Measurements from ENCODE around the gene MPPED1.

The MPPED1 gene, protein sequence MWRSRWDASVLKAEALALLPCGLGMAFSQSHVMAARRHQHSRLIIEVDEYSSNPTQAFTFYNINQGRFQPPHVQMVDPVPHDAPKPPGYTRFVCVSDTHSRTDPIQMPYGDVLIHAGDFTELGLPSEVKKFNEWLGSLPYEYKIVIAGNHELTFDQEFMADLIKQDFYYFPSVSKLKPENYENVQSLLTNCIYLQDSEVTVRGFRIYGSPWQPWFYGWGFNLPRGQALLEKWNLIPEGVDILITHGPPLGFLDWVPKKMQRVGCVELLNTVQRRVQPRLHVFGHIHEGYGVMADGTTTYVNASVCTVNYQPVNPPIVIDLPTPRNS

DNA sequence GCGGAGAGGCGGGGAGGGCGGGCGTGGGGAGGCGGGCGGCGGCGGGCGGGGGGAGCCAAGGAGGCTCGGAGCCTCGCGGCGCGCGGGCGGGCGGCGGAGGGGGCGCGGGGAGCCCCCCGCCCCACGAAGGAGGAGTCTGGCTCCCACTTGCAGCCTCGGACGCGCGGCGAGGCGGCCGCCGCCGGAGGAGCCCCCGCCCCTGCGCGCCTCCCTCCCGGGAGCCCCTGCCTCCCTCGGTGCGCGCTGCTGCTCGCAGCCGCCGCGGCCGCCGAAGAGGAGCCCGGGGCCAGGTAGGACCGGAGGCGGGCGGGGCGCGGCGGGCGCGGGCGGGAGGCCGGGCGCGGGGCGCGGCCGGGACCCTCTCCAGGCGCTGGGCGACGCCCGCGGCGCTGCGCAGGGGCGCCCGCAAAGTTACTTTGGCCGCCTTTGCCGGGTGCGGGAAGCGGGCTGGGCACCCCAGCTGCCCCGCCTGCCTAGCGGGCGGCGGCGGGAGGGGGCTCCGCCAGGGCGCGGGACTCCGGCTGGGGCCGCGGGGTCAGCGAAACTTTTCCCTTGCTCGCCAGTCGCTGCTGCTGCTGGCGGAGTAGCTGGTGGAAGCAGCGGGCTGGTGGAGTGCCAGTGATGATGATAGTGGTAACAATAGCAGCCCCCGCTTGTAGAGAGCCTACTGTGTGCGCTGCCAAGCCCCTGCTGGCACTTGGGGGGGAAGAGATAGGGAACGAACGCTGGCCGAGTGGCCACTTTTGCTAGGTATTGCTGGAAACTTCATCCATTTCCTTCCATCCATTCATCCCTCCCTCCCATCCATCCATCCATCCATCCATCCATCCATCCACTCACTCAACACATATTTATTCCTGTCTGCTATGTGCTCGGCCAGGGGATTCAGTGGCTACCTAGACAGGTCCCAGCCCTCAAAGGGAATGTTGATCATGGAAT is at the start of gene MPPED1:
Gene MPPED1, plus strand, starts transcription at position 146 of the 939 bp plus-strand sequence. CDS start 12,972 bp downstream, outside the sequence.
- DNase-seq, result no peak

GRCh38 chr22:43363315-43364168 is 48.3 kb upstream of the MPPED1 start:
- no peak for DNase-seq

- DNase-seq, result no peak
These were observed 47.7 kb upstream of the MPPED1 start for GRCh38 chr22:43364169-43364435.

DNA sequence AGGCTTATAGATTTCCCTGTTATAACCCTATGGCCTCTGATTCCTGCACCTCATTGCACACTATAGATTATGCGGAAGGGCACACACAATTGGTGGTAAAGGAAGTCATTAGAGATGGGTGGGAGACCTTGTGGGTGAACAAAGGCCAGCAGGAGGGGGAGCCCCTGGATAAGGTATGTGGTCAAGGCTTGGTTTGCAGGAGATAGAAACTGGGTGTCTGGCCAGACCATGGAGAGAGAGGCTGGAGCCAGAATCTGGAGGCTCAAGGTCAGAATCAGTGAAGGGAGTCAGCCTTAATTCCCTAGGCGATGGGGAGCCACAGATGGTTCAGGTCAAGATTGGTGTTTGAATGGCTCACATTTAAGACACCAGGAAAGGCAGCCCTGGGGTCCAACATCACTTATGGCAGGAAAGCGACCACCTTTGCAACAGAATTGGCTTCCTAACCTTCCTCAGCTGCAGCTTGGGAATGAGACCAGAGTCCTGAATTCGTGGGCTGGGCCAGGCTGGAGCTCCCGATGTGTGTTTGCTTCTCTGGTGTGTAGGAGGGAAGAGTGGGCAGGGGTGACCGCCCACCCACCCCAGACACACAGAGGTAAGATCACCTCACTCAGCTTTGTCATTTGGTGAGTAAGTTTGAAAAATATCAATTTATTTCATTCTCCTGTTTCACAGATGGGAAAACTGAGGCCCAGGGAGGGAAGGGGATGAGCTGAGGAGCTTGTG is 45.9 kb upstream of the MPPED1 start:
- peak; percentile 8 for DNase-seq

DNA sequence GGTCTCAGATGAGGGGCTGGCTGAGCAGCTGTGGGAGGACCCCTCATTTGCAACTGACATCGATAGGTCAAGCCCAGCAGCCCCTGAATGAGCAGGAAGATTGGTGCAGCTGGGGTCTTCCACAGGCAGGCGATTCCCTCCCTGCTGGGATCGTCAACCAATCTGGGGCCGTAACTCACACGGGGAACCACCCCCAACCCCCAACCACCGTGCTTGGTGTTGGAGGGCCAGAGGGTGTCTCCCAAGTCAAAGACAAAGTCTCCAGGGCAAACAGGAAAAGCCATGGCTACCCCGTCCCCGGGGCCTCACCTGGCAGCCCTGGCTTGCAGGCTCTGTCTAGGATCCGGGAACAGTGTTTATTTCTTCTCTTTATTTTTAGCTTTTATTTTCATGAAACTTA is 41.8 kb upstream of the MPPED1 start:
- DNase-seq, result no peak

DNA sequence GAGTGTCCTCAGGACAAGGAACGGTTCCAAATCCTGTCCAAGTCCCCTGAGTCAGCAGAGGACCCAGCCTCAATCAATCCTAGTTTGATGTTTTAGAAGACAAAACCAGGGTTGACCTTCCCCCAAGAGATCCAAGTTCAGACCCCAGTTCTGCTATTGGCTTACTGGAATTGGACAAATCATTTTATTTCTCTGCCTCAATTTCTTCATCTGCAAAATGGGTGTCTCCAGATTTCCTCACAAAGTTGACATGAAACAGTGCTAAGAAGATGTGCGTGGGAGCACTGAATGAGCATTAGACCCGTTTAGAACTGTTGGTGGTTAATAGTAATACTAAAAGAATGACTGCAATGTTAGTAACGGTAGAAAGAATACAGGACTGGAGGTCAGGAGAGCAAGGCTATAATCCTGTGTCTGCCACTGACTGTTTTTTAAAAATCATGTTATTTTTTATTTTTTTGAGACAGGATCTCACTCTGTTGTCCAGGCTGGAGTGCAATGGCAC is 35.8 kb upstream of the MPPED1 start:
- DNase-seq, result no peak

DNA sequence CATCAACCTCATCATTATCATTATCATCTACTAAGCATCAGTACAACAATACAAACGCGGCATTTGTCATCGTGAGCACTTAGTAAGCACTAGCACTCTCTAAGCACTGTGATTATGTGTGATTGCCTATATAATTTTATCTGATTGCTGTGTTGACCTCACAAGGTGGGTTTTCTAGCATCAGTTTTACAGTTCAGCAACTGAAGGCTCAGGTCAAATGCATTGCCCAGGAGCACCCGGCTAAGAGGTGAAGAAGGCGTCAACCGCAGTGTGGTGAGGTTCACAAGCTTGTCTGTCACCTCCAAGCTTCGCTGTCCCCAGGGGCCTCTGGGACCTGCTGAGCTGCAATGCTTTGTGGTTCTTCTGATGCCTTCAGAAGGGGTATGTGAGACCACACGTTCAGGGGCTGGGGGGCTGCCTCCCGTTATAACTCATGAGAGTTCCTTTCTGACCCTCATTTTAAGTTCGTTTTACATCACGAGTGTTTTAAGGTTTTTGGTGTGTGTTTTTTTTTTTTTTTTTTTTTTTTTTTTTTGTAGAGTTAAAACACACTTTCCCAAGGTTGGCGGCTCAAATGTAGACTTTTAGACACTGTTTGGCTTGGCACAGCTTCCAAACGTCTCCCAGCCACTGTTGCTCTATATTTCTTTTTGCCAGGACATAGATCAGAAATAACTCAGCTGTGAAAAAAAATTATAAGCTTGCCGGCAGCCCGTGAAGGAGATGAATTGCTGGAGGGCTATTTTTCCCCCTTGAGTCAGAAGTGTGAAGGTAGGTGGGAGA is 34.9 kb upstream of the MPPED1 start:
- DNase-seq, result no peak

- DNase-seq, result no peak
These were observed 34.3 kb upstream of the MPPED1 start for GRCh38 chr22:43377548-43377895.

DNA sequence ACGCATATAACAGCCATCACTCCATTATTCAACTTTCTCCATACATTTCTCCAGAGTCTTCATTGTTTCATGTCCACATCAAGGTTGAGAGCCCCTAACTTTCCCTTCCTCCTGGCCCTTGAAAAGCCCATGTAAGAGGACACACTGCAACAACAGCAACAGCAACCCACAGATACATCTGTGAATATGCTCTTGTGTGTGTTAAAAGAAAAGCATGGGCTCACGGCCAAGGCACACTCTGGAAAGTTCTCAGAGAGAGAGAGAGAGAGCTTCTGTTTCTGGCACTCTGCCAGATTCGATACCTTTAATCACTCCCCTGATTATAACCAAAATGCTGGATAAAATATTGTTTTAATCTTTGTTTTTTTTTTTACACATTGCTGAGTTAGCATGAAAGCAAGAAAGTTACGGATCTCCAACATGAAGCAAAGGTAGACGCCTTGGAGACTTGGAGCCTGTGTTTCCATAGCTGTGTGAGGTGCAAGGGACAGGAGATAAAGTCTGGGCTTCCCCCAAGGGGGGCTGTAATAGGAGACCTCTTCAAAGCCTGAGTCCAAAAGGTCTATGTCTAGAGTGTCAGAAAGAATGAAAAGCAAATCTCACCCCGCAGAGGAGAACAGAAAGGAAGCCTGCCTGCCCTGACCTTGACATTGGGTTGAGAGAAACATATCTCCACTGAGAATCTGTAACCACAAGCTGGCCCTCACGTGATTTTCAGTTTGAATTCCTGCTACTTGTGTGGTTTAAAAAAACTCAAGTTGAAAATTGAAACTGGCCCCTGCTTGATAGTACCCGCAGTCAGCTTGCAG is 33.7 kb upstream of the MPPED1 start:
- DNase-seq, result peak; percentile 93

- DNase-seq, result no peak
These were observed 30.1 kb upstream of the MPPED1 start for GRCh38 chr22:43381693-43382092.

GRCh38 chr22:43384863-43385262 is 27.0 kb upstream of the MPPED1 start:
- DNase-seq, result no peak

- DNase-seq, result peak; percentile 83
These were observed 25.8 kb upstream of the MPPED1 start for GRCh38 chr22:43385770-43386641.

GRCh38 chr22:43387815-43388214 is 24.0 kb upstream of the MPPED1 start:
- no peak for DNase-seq

DNA sequence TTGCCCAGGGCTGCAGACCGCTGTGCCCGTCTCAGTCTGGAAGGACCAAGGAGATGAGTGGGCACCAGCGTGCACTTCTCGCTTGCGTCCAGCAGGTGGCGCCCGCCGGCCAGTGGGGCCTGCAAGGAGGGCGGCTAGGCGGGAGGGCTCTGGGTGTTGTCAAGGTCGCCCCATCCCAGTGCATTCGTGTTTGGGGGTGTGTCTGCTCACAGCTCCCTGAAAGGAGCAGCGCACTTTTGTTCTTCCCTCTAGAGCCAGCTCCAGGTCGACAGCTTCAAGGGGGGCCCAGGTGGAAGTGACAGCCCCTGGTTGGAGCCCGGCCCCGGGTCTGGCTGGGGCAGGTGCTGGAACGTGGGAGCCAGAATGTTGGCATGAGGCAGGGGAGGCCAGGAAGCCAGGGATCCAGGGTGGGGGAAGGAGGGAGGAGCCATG is 23.4 kb upstream of the MPPED1 start:
- peak; percentile 76 for DNase-seq

DNA sequence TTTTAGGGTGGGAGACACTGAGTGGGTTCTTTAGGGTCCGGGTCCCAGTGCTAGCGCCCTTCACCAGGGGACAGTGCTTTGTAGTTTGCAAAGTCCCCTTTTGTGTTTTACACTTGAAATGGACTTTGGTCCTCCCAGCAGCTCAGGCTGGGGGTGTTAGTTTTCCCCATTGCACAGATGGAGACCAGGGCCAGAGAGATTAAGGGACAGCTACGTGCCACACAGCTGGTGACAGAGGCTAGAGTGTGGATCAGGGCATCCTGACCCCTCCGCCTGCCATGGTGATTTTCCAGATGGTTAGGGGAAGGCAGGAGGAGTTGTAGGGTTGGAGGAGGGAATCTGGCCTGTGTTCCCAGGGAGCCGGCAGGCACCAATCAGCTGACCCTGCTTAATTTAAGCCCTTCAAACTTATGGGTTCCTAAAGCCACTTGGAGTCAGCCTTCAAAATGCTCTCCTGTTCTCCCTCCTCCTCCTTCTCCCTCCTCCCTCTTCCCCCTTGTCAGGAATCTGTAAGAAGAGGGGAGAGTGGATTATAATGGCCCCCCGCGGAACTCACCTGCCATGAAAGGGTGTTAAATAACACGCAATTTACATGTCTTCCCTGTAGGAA is 22.5 kb upstream of the MPPED1 start:
- no peak for DNase-seq

DNA sequence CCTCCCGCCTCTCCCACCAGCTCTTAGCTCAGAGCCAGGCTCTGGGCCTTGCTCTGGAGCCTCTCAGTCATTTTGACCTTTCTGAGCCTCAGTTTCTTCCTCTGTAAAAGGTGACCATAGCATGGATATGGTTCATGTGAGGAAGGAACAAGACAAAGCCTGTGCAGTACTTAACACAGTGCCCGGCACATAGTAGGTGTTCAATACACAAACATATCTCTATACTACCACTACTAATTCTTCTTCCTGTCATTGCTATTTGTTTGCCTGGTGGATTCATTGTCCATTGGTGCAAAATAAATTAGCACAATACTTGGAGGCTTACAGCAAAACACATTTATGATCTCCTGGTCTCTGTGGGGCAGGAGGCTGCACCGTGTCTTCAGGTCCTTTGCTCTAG is 21.6 kb upstream of the MPPED1 start:
- DNase-seq, result no peak

- DNase-seq, result no peak
These were observed 20.9 kb upstream of the MPPED1 start for GRCh38 chr22:43390872-43391271.

DNA sequence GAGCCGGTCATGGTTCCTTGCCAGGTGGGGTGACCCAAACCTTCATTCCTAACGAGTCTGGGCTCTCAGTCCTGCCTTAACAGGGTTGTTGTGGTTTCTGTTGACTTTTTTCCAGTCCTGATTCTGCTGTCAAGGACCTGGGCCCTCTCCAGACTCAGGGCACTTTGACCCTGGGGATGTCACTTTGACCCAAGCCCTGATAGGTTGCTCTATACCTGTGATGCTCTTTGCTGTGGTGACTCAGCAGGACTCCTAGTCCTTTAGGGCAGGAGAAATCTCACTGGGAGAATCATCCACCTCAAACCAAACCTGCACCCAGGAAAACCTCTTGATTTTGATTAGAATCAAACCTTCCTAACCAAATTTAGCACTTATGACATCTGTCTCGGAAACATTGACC is 20.5 kb upstream of the MPPED1 start:
- no peak for DNase-seq

- no peak for DNase-seq
These were observed 19.3 kb upstream of the MPPED1 start for GRCh38 chr22:43392385-43392989.
